ENCODE results near the gene HOXA2.

GRCh38 chr7:27114881-27115220 is 12.4 kb upstream of the HOXA2 start:
- TF ChIP-seq EP300 (IDR thresholded peaks at IDR 0.05), result no peak
- no peak for TF ChIP-seq CTCF (IDR thresholded peaks at IDR 0.05)
- no peak for TF ChIP-seq POLR2AphosphoS5 (IDR thresholded peaks at IDR 0.05)
- no peak for TF ChIP-seq POLR2A (IDR thresholded peaks at IDR 0.05)

All from suprapubic skin (tissue), 4 donors.